Spleen (tissue), 7 donors: ENCODE results near the gene SMIM29.

ENCODE experiments used
- CTCF ChIP-seq, 11 experiments: fragments of 200-600 bp in 7 of 11; fragments of 450-650 bp in 4 of 11; sonication (generic) in 4 of 11; IDR thresholded peaks in 8 of 11; conservative IDR thresholded peaks in 3 of 11; 1 replicate in 7 of 11; 2 replicates in 4 of 11; pipeline versions ENCODE4 v1.4.0 to v1.8.0; 2016 to 2021; ENCODE audit warnings: antibody characterized with exemption in 11 of 11, inconsistent platforms in 4 of 11, mild to moderate bottlenecking in 1 of 11
- POLR2A ChIP-seq, 3 donors: fragments of 450-650 bp; IDR thresholded peaks; one replicate each; pipeline ENCODE4 v1.5.1; 2017; ENCODE audit warnings: antibody characterized with exemption in 3 of 3, mild to moderate bottlenecking in 1 of 3
- POLR2AphosphoS5 ChIP-seq, 3 donors: sonication (generic); formaldehyde crosslinking; IDR thresholded peaks; one replicate each; pipeline ENCODE4 v1.5.1; 2017; ENCODE audit warnings: antibody characterized with exemption in 3 of 3
- donor health status: DM: no; HTN: no; CAD: no; lungs with moderate emphysema.
- donor health status: DM: no; HTN: no; CAD: no.
- donor health status: DM: no; HTN: no; CAD: no.

- TF ChIP-seq POLR2AphosphoS5 (IDR thresholded peaks at IDR 0.05) = no peak
- TF ChIP-seq CTCF (IDR thresholded peaks at IDR 0.05 in 8 of 11, conservative IDR thresholded peaks at IDR 0.05 in 3 of 11) = no peak
- TF ChIP-seq POLR2A (IDR thresholded peaks at IDR 0.05) = no peak
Measured at GRCh38 chr6:34242252-34243130, 6.3 kb downstream of the SMIM29 start.
